NOMO-1 treated with dmso at 0.1 percent for 144 hours (cell line): ENCODE measurements around the gene BMPER.

Experiments used
- DNase-seq: peaks from one replicate; lab custom pipeline; 2025; ENCODE audit not compliant: unreplicated experiment; lab: John Stamatoyannopoulos, UW

The BMPER gene

DNA sequence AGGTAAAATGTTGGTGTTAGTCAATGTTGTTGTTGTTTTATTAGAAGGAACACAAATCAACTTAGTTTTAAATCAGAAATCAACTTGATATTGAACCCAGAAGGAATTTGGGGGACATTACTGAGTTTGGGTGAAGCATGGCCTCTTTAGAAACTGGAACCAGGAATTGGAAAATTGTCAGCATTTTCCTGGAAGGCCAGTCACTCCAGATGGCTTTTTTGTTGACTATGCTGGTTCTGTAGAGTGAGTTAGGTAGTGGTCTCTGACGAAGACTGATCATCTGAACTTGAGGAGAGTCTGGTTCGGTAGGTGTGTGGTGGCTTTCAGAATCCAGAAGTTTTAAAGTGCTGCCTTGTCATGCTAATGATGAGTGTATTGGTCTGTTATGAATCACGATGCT is 111.5 kb downstream of the BMPER start:
- DNase-seq: no peak

DNA sequence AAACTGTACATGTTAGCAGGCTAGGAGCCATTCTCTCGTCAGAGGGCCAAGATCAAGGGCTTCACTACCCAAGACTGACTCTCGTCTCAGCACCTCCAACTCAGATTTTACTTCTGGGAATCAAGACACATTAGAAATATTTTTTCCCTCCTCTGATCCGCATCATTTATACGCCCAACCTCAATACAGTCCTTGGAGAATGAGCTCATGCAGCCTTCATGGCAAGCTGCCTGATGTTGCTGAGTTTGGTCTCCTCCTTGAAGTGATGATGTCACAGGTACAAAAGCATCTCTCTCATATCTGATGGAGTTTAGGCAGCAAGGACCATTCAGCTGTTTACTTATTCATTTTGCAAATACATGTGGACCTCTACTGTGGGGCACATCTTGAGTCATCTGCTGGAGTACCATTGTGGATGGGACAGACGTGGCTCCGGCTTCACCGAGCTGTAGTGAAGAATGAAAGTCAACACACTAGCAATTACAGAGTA is 114.0 kb downstream of the BMPER start:
- no peak for DNase-seq

DNA sequence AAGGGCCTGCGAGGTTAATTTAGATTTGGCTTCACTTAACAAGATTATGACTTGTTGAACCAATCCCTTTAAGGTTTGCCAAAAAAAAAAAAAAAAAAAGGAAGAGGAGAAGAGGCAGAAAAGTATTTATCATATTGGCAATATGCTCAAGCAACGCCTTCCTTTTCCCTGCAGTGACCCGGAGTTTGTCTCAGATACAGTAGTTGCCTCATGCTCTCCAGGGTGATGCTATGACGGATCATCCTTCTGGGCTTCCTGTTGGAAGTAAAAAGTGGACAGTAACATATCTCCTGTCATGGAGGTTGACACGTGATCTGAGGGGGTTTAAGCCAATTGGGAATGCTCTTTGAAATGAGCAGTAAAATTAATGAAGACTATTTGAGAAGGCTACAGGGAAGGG is 117.3 kb downstream of the BMPER start:
- DNase-seq: no peak

DNA sequence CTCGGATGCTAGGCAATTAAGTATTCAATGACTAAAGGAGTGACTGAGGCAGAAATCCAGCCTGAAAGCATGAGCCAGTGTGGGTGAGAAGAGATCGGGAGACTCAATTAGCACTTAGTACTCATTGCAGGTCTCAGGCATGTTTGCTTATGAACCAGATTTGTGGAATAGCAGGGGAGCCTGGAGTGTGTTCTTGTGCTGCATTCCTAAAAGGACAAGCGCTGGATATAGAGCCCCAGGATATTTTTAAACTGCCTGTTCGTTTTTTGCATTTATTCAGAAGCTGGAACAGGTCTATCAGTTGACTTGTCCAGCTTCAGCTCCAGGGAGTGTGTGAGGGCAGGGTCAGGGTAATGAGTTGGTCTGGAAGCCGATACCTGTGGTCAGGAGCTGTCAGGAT is 120.3 kb downstream of the BMPER start:
- no peak for DNase-seq

DNA sequence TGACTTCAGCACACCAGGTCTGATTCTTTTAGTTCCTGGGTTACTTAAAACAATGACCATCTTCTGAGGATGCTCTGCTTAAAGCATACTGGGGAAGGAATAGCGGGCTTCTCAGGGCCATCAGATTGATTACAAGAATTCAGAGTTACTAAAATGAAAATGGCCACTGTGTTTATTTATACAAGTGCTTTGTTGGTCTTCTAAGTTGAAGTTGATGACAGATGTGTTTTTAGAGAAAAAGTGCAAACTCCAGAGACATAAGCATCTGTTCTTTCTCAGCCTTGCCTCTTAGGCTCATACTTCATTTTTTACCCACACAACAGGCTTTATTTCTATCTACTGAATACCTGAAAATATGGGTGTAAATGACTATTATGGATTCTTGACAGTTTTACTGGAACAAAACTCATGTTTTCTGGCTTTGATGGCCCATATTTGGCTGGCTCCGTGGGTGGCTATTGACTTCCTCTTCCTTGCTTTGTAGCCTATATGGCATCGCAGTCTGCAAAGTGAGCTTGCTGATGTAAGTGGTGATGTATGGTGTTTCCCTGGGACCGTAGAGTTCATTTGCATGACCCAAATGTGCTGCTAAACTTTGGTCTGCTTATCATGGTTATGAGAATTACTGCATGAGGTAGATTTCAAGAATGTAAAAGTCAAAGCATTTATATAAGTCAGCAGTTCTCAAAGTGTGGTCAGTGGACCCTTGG is 121.3 kb downstream of the BMPER start:
- DNase-seq: no peak

DNA sequence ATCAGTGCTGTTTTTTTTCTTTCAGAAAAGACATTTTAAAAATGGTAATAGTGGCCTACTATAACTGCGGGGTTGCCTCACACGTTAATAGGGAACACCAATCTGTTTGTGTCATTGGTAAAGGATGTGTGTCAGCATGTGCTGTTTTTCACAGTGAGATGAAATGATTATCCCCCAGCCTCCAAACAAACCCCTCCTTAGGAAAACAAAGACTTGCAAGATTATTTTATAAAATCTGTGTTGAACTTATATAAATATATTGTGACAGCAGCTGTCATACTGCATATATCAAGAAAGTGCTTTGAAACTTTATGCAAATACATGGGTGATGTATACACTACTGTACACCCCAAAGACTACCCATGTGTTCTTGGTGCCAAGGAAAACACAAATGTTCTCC is 125.8 kb downstream of the BMPER start:
- no peak for DNase-seq

DNA sequence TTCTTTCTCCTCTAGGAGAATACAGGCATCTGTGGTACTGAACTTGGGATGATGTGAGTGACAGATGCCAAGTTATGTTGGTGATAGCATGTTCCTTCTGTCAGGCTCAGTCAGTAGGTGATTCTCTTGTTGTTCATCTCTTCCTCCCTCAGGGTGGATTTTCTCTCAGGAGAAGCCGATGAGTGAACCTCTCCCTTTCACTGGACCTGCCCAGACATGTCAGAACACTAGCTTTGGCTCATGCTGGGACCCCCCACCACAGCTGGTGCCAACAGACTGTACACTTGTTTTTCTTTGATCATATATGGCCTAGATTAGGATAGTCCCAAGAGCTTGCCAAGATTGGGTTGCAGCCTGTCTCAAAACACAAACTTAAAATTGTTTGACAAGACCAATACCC is 129.4 kb downstream of the BMPER start:
- DNase-seq: no peak

DNA sequence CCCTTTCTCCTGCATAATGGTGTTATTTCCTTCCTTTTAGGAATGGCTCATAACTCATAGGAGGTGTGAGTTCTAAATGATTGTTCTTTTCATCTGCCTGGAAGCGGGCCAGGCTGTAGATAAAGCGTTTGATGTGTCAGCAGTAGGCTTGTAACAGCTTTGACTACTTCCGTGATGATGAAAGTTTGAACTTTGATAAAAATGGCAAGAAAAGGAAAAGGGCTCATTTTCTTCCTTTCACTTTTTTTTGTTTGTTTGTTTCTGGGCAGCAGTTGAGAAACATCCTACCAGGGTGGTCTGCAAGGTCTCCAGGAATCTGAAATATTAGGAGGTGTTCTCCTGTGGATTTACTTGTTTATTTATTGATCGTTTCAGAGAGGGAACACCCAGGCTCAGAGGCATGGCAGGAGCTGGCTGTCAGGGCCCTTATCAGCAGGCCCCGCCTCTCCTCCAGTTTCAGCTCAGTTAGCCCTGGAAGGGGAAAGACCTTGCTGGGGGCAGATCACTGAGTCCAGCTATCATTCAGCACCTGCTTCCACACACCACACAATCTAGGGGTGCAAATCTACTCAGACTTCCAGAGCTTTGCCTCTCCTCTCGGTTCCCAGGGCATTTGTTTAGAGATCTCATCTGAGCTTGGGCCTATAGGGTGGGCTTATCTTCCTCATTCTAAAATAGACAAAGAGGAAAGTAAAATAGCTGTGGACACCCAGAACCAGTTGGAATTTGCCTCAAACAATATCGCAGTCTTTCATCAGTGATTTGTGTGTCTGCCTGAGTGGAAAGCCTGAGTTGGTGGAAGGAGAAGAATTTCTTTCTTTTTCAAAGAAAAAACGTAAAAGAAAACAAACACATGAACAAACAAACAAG is 130.9 kb downstream of the BMPER start:
- no peak for DNase-seq

DNA sequence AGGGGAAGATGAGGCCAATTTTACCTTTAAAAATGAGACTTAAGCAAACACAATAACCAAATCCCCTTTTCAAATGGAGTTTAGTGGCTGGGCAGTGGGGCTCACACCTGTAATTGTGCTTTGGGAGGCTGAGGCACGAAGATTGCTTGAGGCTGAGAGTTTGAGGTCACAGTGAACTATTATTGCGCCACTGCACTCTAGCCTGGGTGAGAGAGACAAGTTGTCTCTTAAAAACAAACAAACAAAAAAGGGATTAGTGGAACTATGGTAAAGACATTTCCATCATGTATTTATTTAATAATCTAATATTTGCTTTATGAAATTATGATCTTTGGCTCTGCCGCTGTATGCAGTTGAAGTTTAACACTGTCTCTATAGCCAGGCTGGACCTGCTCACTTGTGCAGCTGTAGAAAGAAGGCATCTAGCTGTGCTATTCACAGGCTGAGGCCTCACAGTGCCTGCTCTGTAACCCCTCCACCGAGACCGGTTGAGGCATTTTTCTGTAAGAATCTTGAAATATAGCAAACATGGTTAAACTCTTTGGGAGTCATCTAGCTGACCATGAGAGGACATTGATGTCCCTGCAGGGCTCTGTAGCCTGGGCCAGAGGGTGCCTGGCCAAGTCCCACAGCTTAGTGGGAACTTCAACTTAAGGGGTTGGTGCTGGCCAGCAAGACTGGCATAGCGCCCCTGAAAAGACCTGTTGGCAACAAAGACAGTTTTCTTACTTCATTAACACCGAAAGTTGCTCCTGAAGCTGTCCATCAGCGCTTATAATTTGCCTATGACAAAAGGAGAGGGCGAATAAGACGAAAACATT is 131.8 kb downstream of the BMPER start:
- no peak for DNase-seq

DNA sequence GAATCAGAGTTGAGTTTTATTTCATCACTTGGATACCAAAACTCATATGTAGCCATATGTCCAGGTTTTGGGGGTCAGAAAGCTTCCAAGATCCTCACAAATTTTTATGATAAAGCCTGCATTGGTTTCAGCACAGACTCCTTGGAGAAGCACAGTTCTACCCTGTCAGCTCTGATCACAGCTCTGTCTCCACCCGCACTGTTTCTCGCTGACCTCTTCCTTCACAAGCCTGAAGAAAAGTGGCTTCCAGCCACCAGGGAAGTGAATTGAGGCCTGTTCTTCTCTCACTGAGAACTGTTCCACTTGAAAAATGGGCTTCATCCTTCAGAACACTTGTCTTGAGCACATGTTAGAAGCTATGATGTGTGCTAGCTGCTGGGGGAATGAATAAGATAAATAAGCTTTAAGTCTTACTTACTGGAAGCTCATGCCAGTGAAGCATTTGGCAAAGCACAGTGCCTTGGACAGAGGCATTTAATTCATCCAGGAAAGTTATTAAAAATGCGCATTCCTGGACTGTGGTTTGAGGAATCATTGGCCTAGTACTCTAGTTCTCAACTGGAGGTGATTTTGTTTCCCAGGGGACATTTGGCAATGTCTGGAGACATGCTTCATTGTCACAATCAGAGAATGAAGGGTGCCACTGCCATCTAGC is 133.6 kb downstream of the BMPER start:
- DNase-seq: no peak

DNA sequence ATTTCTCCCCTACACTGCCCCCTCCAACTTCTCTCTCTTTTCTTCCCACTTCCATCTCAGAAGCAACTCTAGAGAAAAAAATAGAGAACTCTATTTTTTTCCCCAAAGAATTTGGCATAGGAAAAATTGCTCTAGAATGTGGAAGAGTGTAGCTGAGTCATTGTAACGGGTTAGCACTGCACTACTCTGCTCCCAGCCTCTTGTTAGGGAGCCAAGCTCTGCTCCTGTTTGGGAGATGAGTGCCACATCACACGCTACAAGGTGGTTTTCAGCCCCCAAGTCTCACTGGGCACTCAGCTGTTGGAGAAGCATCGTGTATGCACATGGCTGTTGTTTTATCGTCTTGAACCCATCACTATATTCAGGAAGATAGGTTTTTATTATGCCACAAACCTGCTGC is 136.4 kb downstream of the BMPER start:
- DNase-seq: no peak

DNA sequence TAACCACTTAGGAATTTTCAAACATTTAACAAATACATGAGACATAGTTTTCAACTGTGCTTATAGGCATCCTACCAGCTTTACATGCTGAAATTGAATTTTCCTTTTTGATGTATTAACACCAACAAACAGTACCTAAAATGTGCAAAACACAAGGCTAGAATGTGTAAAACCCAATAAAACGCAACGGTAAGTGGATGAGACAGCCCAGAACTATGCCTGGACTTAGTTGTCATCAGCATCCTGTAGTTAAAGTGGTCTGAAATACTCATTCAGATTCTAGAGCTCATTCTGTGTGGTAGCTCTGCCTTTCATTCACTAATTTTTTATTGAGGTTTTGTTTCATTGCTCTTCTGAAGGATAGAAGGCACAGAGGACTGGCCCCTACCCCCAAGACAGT is 137.1 kb downstream of the BMPER start:
- DNase-seq: no peak

DNA sequence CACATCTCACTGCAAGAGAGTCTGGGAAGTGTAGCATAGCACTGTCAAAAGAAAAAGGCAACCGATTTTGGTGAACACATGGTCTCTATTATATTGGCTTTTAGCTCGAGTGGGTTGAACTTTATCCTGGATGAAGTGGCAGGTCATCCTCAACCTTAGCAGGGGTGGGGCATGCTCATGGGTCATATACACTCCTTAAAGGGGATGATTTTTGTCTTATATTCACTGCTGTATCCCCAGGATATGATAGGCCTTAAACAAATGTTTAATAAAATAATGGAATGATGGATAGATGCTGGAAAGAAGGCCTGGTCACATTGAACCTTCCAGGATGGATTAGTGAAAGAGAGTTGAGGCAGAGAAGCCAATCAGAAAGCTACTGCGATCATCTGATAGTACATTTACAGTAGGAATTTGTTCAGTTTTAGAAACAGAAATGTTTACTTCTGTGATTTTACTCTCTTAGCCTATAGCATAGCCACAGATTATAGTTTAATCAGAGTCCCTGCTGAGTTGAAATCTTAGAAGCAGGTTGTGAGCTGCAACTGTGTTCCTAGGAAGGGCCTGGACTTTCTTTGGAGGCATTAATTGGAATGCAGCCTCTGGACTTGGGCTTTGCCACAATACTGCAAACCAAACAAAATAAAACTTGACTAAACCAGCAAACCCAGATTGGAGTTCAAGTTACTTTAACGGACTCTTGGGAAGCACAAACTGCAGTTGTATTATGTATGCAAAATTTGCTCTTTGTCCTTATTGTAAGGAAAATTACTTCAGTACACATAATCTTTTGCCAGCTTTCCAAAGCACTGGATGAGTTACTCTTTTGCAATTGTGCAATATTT is 138.3 kb downstream of the BMPER start:
- no peak for DNase-seq

DNA sequence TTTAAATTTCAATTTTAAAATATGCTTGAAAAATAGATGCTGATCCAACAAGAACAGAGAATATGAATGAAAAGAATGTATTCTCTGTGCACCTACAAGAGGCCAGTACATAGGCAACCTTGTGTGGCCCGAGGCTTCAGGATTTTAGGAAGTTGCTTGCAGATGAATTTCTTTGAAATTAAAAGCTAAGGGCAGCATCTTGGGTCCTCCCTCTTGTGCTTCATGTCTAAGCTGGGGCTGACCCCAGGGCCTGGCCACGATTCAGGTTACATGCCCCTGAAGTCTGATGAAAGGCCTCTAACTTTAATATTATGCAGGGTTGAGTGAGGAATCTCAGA is 138.9 kb downstream of the BMPER start:
- DNase-seq: no peak

DNA sequence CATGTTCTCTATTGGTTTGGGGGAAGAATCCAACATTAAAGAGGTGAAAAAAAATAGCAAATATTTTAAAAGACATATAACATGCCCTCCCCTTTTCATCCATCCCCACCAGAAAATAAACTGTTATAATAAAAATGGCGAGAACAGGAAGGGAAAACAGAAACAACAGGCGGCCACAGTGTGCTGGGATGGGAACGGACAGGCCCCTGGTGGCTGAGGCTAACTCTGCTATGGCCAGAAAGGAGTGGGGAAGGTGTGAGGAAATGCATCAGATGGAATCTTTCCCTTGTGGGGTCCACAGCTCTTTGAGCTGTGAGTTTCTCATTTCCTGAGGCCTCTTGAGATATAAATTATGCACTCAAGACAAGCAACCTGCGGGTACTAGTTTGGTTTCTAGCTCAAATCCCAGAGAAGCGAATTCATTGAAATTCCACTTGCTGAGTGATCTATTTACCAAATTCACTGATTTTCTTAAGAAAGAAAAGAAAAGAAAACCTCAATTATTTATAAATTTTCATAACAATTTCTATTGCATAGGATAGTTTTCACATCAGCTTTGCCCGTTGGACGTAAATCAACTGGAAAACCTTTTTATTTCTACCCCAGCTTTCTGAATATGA is 139.5 kb downstream of the BMPER start:
- DNase-seq: no peak

DNA sequence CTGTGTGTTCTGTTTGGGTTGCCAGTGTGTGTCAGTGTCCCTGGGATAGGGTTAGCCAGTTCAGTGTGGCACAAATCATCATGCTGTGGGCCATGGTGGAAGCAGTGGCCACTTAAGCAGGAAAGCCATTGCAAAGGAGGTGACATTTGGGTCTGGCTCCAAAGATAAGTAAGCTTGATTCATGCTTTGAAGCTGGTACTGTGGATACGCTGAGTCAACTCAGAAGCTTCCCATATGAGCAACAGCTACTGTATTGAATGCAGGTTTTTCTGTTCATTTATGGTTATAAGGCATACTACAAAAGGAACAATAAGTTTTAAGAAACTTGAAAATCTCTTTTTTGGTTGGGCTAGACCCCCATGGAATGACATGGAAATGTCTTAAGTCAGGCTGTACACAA is 143.1 kb downstream of the BMPER start:
- DNase-seq: no peak

DNA sequence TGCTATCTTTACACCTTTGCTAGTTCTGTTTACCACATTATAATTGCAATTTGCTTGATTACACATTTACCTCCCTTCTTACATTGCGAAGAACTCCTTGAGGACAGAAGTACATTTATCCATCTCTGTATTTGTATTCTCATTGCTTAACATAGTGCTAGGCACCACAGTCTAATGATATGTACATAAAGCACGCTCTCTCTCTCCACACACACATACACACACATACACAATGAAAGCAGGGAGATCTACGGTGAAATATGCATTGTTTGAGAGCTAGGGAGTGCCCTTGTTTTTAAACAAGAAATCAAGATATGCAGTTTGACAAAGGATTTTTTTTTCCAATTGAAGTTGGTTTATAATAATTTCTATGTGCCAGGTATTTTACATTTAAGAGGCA is 148.7 kb downstream of the BMPER start:
- DNase-seq: no peak

DNA sequence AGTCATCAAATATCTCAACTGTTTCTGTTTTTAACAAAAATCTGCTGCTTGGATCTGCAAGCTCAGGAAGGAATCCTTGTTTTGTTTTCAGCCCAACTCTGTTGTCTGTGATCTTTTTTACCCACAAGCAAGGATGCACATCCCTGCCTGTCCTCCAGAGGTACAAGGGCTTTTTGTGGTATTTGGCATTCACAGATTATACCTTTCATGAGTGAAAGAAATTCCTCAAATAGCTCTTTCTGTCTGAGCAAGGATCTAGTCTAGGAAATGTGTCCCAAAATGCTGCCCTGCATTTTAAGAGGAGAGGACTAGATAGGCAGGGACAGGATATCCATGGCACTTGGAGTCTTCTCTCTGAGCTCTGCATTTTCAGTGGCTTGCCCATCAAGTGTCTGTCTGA is 151.8 kb downstream of the BMPER start:
- DNase-seq: no peak

DNA sequence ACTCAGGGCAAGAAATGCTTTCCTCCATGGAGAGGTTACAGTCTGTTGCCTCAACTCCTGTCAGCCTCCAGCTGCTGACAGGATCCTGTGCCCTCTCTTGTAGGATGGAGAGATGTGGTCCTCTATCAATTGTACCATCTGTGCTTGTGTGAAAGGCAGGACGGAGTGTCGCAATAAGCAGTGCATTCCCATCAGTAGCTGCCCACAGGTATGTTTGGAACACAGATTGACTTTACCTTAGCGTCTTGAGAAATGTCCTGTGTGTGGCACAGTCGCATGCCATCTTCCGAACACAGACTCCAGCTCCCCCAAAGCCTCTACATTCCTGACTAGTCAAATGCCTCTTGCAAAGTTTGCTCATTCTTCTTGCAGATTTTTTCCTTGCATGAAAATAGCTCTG is 152.6 kb downstream of the BMPER start:
- DNase-seq: no peak

DNA sequence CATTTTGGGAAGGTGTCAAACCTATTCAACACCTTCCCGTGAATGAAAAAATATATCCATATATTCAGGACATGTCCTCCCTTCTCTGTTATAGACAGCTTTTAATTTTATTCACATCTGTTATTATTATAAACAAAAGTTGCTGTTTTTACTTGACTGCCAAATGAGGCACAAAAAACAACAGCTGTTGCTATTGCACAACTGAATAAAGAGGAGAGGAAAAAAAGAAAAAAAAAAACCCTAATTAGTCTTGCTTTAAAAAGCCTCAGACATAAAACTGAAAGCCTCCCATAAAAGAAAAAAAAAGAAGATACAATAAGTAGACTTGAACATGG is 153.4 kb downstream of the BMPER start:
- DNase-seq: no peak
